ENCODE measurements around the gene MCM9.

Gene MCM9

GRCh38 chr6:118785601-118786000 lies 149.4 kb downstream of the MCM9 start:
- in situ Hi-C loops (cut with HindIII; ENCODE audit: low pct_ligation_motif_present, low sequenced_read_pairs): loop anchor here (25.0 kb wide), 1 partner anchor 498 kb away; no protein-coding TSS in a partner anchor
- Histone ChIP-seq H3K27ac (no peak overlapping the region), H3K4me3 (ENCODE audit: low read depth, low read length) (no peak overlapping the region), H3K27me3 (replicated peaks) (no peaks in the 10 kb centered on the region), H3K36me3 (replicated peaks) (no peaks in the 10 kb centered on the region)
- peak; percentile 9 for TF ChIP-seq CTCF (IDR thresholded peaks at IDR 0.05; ENCODE audit: low read depth, low read length, missing control alignments)
- DNase-seq: no peak

- no peak overlapping the region for H3K4me3 ChIP-seq (ENCODE audit: low read depth, low read length)
- no peak overlapping the region for H3K27ac ChIP-seq
- in situ Hi-C loops (cut with HindIII; ENCODE audit: low pct_ligation_motif_present, low sequenced_read_pairs): loop anchor here (25.0 kb wide), 1 partner anchor 497 kb away; no protein-coding TSS in a partner anchor
- H3K36me3 ChIP-seq (replicated peaks): no peaks in the 10 kb centered on the region
- H3K27me3 ChIP-seq (replicated peaks): no peaks in the 10 kb centered on the region
- no peak for TF ChIP-seq CTCF (IDR thresholded peaks at IDR 0.05; ENCODE audit: low read depth, low read length, missing control alignments)
- no peak for DNase-seq
These were observed 150.3 kb downstream of the MCM9 start for GRCh38 chr6:118784641-118785164.

GRCh38 chr6:118783931-118784550 lies 150.9 kb downstream of the MCM9 start:
- Histone ChIP-seq H3K4me3 (ENCODE audit: low read depth, low read length) (no peak overlapping the region), H3K27ac (no peak overlapping the region), H3K36me3 (replicated peaks) (no peaks in the 10 kb centered on the region), H3K27me3 (replicated peaks) (no peaks in the 10 kb centered on the region)
- in situ Hi-C loops (cut with HindIII; ENCODE audit: low pct_ligation_motif_present, low sequenced_read_pairs): loop anchor here (25.0 kb wide), 1 partner anchor 497 kb away; no protein-coding TSS in a partner anchor
- no peak for TF ChIP-seq CTCF (IDR thresholded peaks at IDR 0.05; ENCODE audit: low read depth, low read length, missing control alignments)
- no peak for DNase-seq

GRCh38 chr6:118782651-118783050 lies 152.3 kb downstream of the MCM9 start:
- Histone ChIP-seq H3K4me3 (ENCODE audit: low read depth, low read length) (no peak overlapping the region), H3K36me3 (replicated peaks) (no peaks in the 10 kb centered on the region), H3K27me3 (replicated peaks) (no peaks in the 10 kb centered on the region), H3K27ac (no peak overlapping the region)
- DNase-seq: no peak
- TF ChIP-seq CTCF (IDR thresholded peaks at IDR 0.05; ENCODE audit: low read depth, low read length, missing control alignments): no peak
- in situ Hi-C loops (cut with HindIII; ENCODE audit: low pct_ligation_motif_present, low sequenced_read_pairs): loop anchor here (25.0 kb wide), 1 partner anchor 495 kb away; no protein-coding TSS in a partner anchor

- no peak for TF ChIP-seq CTCF (IDR thresholded peaks at IDR 0.05; ENCODE audit: low read depth, low read length, missing control alignments)
- no peak for DNase-seq
- Histone ChIP-seq H3K36me3 (replicated peaks) (no peaks in the 10 kb centered on the region), H3K27ac (no peak overlapping the region), H3K4me3 (ENCODE audit: low read depth, low read length) (no peak overlapping the region), H3K27me3 (replicated peaks) (no peaks in the 10 kb centered on the region)
- in situ Hi-C loops (cut with HindIII; ENCODE audit: low pct_ligation_motif_present, low sequenced_read_pairs): loop anchor here (25.0 kb wide), 1 partner anchor 495 kb away; no protein-coding TSS in a partner anchor
These were observed 153.1 kb downstream of the MCM9 start for GRCh38 chr6:118781897-118782296.

Measured in brain microvascular endothelial cell (primary cell).